HepG2 (cell line): ENCODE results near the gene TWF1. TPM values are rescaled to one million over a fixed set of nuclear protein-coding genes. Genes with fewer than 3 reads are reported as not detected.
A peak's percentile ranks its signal among the peaks of the same experiment; 100 is the strongest.
"Not testable (repeated sequence)": the region's sequence is repeated elsewhere in the genome, so short reads cannot be mapped to it uniquely, and the experiment has no call there.

ENCODE experiments used
- ATAC-seq: fragments of 200-7000 bp; cut with Tn5 transposase; 3 replicates; pipeline ENCODE4 v1.9.1; 2020; ENCODE audit warnings: mild to moderate bottlenecking, moderate library complexity
- BruUV-seq: library from RNA; stranded (reverse); fragments of 400-500 nt; replicated peaks from 2 replicates; lab custom pipeline; 2021; lab: Mats Ljungman, UMichigan
- CTCF ChIA-PET: fragments of 300-600 bp; formaldehyde crosslinking; extraction: SDS; loops from one replicate; lab custom pipeline; 2021; ENCODE audit warnings: low total read pairs, inconsistent platforms, low intra/inter-chr PET ratio; lab: Yijun Ruan, JAX
- POLR2A ChIA-PET: fragments of 350-600 bp; sonication (Branson Sonifier 250); formaldehyde crosslinking; loops from one replicate; lab custom pipeline; 2020; ENCODE audit warnings: antibody characterized with exemption, inconsistent platforms; lab: Yijun Ruan, JAX
- DNase-seq: peaks from one replicate; pipeline ENCODE4 v3.0.0-alpha.2; 2015; ENCODE audit warnings: low spot score
- FAIRE-seq: peaks from 3 replicates; lab custom pipeline; 2011; peaks lifted over from hg19 to GRCh38; lab: Jason Lieb, UNC
- H2AFZ ChIP-seq: one replicate; pipeline ENCODE4 v1.6.1; 2011; ENCODE audit warnings: low read length, inconsistent platforms
- H3K27ac ChIP-seq: fragments of 300-600 bp; 3 replicates; pipeline ENCODE4 v1.8.0; 2011; ENCODE audit warnings: mixed run types, mild to moderate bottlenecking, mixed read lengths, low read length, inconsistent platforms; ENCODE audit not compliant: insufficient read depth; ENCODE audit errors: extremely low read length
- H3K27me3 ChIP-seq, 2 experiments: fragments of 200-600 bp in 1 of 2; 2 replicates in 1 of 2; 3 replicates in 1 of 2; pipeline versions ENCODE4 v1.6.0 to v1.8.0; 2011; ENCODE audit warnings: low read length in 2 of 2, mild to moderate bottlenecking in 2 of 2, moderate library complexity in 2 of 2, inconsistent platforms in 1 of 2; ENCODE audit not compliant: insufficient read depth in 2 of 2, control insufficient read depth in 1 of 2
- H3K36me3 ChIP-seq, 2 experiments: fragments of 200-600 bp in 1 of 2; replicated peaks in 1 of 2; 2 replicates in 1 of 2; 3 replicates in 1 of 2; pipeline versions ENCODE4 v1.5.1 to v1.8.0; 2011; ENCODE audit warnings: low read length in 2 of 2, inconsistent platforms in 1 of 2; ENCODE audit not compliant: insufficient read depth in 2 of 2, control insufficient read depth in 1 of 2
- H3K4me1 ChIP-seq: 2 replicates; pipeline ENCODE4 v1.5.1; 2012; ENCODE audit warnings: low read length, inconsistent platforms; ENCODE audit not compliant: insufficient read depth
- H3K4me2 ChIP-seq: 2 replicates; pipeline ENCODE4 v1.6.0; 2011; ENCODE audit warnings: low read depth, low read length, inconsistent platforms
- H3K4me3 ChIP-seq, 3 experiments: fragments of 200-600 bp in 1 of 3; sonication (generic), shearing (Covaris generic) in 1 of 3; replicated peaks in 1 of 3; 2 replicates each; pipeline ENCODE4 v1.5.1; 2011 to 2016; ENCODE audit warnings: low read length in 3 of 3, inconsistent platforms in 2 of 3, low read depth in 2 of 3, mild to moderate bottlenecking in 2 of 3, control low read depth in 1 of 3, mixed read lengths in 1 of 3; ENCODE audit not compliant: insufficient read depth in 1 of 3
- H3K79me2 ChIP-seq: one replicate; pipeline ENCODE4 v1.6.1; 2011; ENCODE audit warnings: low read length, inconsistent platforms; ENCODE audit not compliant: insufficient read depth
- H3K9ac ChIP-seq: 2 replicates; pipeline ENCODE4 v1.6.0; 2011; ENCODE audit warnings: mild to moderate bottlenecking, low read depth, low read length, inconsistent platforms; ENCODE audit not compliant: insufficient read depth
- H3K9me3 ChIP-seq: 2 replicates; pipeline ENCODE4 v1.5.1; 2012; ENCODE audit warnings: mild to moderate bottlenecking, low read length
- H4K20me1 ChIP-seq: 2 replicates; pipeline ENCODE4 v1.6.0; 2011; ENCODE audit warnings: inconsistent platforms, mild to moderate bottlenecking, low read length, moderate library complexity; ENCODE audit not compliant: insufficient read depth
- BRD4 ChIP-seq: sonication (generic); formaldehyde crosslinking; IDR thresholded peaks from 2 replicates; pipeline ENCODE4 v1.4.0; 2020; ENCODE audit warnings: missing genetic modification reagents
- FOSL2 ChIP-seq: sonication (generic); formaldehyde crosslinking; IDR thresholded peaks from 2 replicates; pipeline ENCODE4 v1.4.0; 2020; ENCODE audit warnings: missing genetic modification reagents
- HOXA3 ChIP-seq: sonication (generic); formaldehyde crosslinking; IDR thresholded peaks from 2 replicates; pipeline ENCODE4 v1.5.0; 2020; ENCODE audit warnings: missing genetic modification reagents
- SPEN ChIP-seq: sonication (generic); formaldehyde crosslinking; IDR thresholded peaks from 2 replicates; pipeline ENCODE4 v1.5.1; 2020; ENCODE audit warnings: low read depth, mild to moderate bottlenecking, missing genetic modification reagents
- XRCC5 ChIP-seq: fragments of 200-400 bp; formaldehyde crosslinking; optimal IDR thresholded peaks from 2 replicates; pipeline ENCODE3; 2017; ENCODE audit warnings: mild to moderate bottlenecking, low read length
- YEATS4 ChIP-seq: sonication (generic); formaldehyde crosslinking; IDR thresholded peaks from 2 replicates; pipeline ENCODE4 v1.4.0; 2020; ENCODE audit warnings: missing genetic modification reagents, borderline replicate concordance
- ZBTB7B ChIP-seq: sonication (generic); formaldehyde crosslinking; IDR thresholded peaks from 2 replicates; pipeline ENCODE4 v1.4.0; 2020; ENCODE audit warnings: missing genetic modification reagents
- WGBS: methylation state at CpG from one replicate; pipeline ENCODE4 v1.1.6; 2017; ENCODE audit warnings: low lambda C conversion rate; 5-methylcytosine and 5-hydroxymethylcytosine counted together
- in situ Hi-C: cut with HindIII; loops from 2 replicates; pipeline ENCODE4 v1.10.0; 2017; ENCODE audit warnings: low pct_unique_long_range_greater_than_20kb; ENCODE audit not compliant: extremely low pct_ligation_motif_present
- intact Hi-C: fragments of 100-400 bp; cut with micrococcal nuclease; formaldehyde crosslinking; loops from one replicate; pipeline ENCODE4 v1.10.0; 2022; ENCODE audit not compliant: unreplicated experiment
- polyA plus RNA-seq, 8 experiments: library from polyadenylated mRNA; depleted of rRNA in 3 of 8; stranded (reverse) in 7 of 8; unstranded in 1 of 8; fragments of >200 nt; fragmentation: Illumina TruSeq in 4 of 8; extraction: Trizol in 4 of 8; gene quantifications; 2 replicates each; pipeline versions ENCODE4 v1.2.1 to v1.2.3, GENCODE V29; 2011 to 2016; ENCODE audit warnings: low read depth in 4 of 8, missing spikeins in 1 of 8, mixed read lengths in 1 of 8; ENCODE audit not compliant: insufficient read depth in 1 of 8
- total RNA-seq, 5 experiments: library from RNA; depleted of rRNA; stranded (reverse); fragments of >200 nt; fragmentation: Illumina TruSeq; extraction: Trizol; gene quantifications; 2 replicates each; pipeline ENCODE4 v1.2.3, GENCODE V29; 2016; ENCODE audit warnings: low read depth in 1 of 5
- TF ChIP-seq, protein P1 (sequence below): sonication (generic); formaldehyde crosslinking; IDR thresholded peaks from 2 replicates; pipeline ENCODE4 v1.8.0; 2022; ENCODE audit warnings: missing genetic modification reagents, mild to moderate bottlenecking, borderline replicate concordance

Gene TWF1
- total and polyA plus RNA-seq, 2 of the 13 experiments (the other 11 are each of a cell fraction or from before 2014, with no cell fraction given) = 32.3 to 85.5 TPM

- TF ChIP-seq, protein P1, sequence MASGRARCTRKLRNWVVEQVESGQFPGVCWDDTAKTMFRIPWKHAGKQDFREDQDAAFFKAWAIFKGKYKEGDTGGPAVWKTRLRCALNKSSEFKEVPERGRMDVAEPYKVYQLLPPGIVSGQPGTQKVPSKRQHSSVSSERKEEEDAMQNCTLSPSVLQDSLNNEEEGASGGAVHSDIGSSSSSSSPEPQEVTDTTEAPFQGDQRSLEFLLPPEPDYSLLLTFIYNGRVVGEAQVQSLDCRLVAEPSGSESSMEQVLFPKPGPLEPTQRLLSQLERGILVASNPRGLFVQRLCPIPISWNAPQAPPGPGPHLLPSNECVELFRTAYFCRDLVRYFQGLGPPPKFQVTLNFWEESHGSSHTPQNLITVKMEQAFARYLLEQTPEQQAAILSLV = 0 out of 2 replicates have a peak, but pooled peaks have one; percentile 53
- TF ChIP-seq YEATS4 (CRISPR knock-in tag) (peak; percentile 57; the same call in 1 of the 2 replicates), SPEN (no peak), HOXA3 (CRISPR knock-in tag) (no peak), XRCC5 (no peak), FOSL2 (no peak)
Measured at GRCh38 chr12:43758247-43758727, 47.8 kb downstream of the TWF1 start (continued).

DNA sequence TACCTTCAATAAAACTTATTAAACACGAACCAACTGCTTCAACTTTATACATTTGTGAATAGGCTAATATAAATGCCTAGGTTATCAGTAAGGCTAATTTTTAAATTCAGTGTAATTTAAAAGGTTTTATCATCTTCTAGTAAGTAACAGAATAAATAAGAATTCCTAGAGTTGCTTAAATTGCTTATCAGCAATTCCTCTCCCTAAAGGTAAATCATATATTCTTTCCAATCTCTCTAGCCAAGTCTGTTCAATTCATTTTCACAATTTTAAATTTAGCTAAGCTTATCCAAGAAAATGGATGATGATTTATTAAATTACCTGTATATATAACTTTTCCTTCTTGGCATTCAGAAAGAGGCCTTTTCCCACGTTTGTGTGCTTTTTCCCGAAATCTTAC, 52.1 kb downstream of the TWF1 start:
- Histone ChIP-seq H3K4me2 (peak overlapping the region; percentile 49), H3K79me2 (peaks cover 19% of the 10 kb centered on the region)
- WGBS = 97% methylated on average over 3 of the region's 3 CpGs

DNA sequence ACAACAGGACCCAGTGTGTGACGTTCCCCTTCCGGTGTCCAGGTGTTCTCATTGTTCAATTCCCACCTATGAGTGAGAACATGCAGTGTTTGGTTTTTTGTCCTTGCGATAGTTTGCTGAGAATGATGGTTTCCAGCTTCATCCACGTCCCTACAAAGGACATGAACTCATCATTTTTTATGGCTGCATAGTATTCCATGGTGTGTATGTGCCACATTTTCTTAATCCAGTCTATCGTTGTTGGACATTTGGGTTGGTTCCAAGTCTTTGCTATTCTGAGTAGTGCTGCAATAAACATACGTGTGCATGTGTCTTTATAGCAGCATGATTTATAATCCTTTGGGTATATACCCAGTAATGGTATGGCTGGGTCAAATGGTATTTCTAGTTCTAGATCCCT, 54.8 kb downstream of the TWF1 start:
- ATAC-seq, H3K27me3 ChIP-seq, H4K20me1 ChIP-seq, CTCF ChIA-PET, H3K9ac ChIP-seq, FAIRE-seq, H3K9me3 ChIP-seq, H2AFZ ChIP-seq, H3K36me3 ChIP-seq, in situ Hi-C loops, H3K27ac ChIP-seq, BruUV-seq, H3K79me2 ChIP-seq, POLR2A ChIA-PET, H3K4me3 ChIP-seq, H3K4me2 ChIP-seq, DNase-seq: not testable (repeated sequence)
- intact Hi-C loops = loop anchor here (10.0 kb wide), 1 partner anchor 243 kb away; no protein-coding TSS in a partner anchor
- H3K4me1 ChIP-seq = peaks cover 45% of the 10 kb centered on the region
- 97% methylated on average over 6 of the region's 6 CpGs for WGBS

More for the DNA sequence above, 52.1 kb downstream of the TWF1 start:
- Histone ChIP-seq H2AFZ (no peak overlapping the region), H3K27ac (no peak overlapping the region), H4K20me1 (no peaks in the 10 kb centered on the region), H3K9me3 (no peaks in the 10 kb centered on the region), H3K4me1 (peaks cover 63% of the 10 kb centered on the region), H3K27me3 (no peaks in the 10 kb centered on the region; a peak in 1 of 5 replicates), H3K9ac (no peak overlapping the region), H3K4me3 (peak overlapping the region in 1 of 3 experiments; percentile 26; a peak in 2 of 6 replicates), H3K36me3 (peaks cover 2 to 5% of the 10 kb centered on the region in 2 experiments; a peak in 2 of 5 replicates)
- TF ChIP-seq BRD4 (CRISPR knock-in tag) (no peak), ZBTB7B (CRISPR knock-in tag) (no peak)
- ChIA-PET POLR2A (no interaction called here), CTCF (no interaction called here)
- BruUV-seq = no TSS peak
- ATAC-seq (no peak), FAIRE-seq (no peak), DNase-seq (no peak)
- intact Hi-C loops = loop anchor here (10.0 kb wide), 1 partner anchor 241 kb away; no protein-coding TSS in a partner anchor
- in situ Hi-C loops = no loop called here
